Measurements from ENCODE around the gene SRPK1. TPM values are rescaled to one million over a fixed set of nuclear protein-coding genes. Genes with fewer than 3 reads are reported as not detected.

Gene SRPK1
- total and polyA plus RNA-seq, 2 of the 13 experiments (the other 11 are each of a cell fraction or from before 2014, with no cell fraction given) = 56.4 to 142 TPM

DNA sequence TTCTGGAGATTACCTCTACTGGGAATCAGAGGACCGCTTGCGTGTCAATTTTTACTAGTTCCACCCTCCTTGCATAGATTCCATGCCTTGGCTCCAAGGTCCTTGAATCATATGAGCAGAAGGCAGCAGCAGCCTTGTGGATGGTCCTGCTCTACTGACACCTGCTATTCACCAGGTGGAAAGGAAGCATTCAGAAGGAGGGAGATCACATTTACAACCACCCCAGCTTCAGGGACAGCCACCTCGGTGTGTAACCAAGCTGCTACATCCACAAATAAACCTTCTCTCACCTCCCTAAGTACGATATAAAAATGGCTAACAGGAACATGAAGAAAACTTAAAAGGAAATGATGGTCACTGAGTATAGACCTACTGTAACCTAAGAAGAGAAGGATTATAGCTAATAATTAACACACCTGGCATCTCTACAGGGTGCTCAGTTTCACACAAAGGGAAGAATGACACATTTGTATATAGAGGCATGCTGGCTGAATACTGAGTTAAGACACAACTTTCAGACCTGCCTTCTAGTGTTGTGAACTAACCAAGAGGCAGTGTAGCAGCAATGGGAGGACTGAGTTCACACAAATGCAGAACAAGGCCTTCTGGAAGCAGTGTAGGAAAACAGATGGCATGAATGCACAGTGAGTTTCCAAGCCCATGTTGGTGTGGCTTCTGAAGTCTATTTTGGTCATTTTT lies 46.3 kb upstream of the SRPK1 start (continued):
- TF ChIP-seq, protein P1, sequence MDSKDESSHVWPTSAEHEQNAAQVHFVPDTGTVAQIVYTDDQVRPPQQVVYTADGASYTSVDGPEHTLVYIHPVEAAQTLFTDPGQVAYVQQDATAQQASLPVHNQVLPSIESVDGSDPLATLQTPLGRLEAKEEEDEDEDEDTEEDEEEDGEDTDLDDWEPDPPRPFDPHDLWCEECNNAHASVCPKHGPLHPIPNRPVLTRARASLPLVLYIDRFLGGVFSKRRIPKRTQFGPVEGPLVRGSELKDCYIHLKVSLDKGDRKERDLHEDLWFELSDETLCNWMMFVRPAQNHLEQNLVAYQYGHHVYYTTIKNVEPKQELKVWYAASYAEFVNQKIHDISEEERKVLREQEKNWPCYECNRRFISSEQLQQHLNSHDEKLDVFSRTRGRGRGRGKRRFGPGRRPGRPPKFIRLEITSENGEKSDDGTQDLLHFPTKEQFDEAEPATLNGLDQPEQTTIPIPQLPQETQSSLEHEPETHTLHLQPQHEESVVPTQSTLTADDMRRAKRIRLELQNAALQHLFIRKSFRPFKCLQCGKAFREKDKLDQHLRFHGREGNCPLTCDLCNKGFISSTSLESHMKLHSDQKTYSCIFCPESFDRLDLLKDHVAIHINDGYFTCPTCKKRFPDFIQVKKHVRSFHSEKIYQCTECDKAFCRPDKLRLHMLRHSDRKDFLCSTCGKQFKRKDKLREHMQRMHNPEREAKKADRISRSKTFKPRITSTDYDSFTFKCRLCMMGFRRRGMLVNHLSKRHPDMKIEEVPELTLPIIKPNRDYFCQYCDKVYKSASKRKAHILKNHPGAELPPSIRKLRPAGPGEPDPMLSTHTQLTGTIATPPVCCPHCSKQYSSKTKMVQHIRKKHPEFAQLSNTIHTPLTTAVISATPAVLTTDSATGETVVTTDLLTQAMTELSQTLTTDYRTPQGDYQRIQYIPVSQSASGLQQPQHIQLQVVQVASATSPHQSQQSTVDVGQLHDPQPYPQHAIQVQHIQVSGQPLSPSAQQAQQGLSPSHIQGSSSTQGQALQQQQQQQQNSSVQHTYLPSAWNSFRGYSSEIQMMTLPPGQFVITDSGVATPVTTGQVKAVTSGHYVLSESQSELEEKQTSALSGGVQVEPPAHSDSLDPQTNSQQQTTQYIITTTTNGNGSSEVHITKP (CRISPR knock-in tag; IDR thresholded peaks at IDR 0.05; ENCODE audit: low read depth) = no peak
- TF ChIP-seq RFX5 (IDR thresholded peaks at IDR 0.05; ENCODE audit: low read depth, low read length) (no peak), EP300 (IDR thresholded peaks at IDR 0.05; ENCODE audit: low read depth in 2 of 2, low read length in 2 of 2) (no peak), EP300 (CRISPR knock-in tag; IDR thresholded peaks at IDR 0.05; ENCODE audit: borderline replicate concordance) (no peak), NR3C1 (CRISPR knock-in tag; IDR thresholded peaks at IDR 0.05) (no peak), CBFB (CRISPR knock-in tag; IDR thresholded peaks at IDR 0.05) (no peak), HNF4G (IDR thresholded peaks at IDR 0.05; ENCODE audit: borderline replicate concordance, low read depth, low read length) (no peak), HNF4G (CRISPR knock-in tag; IDR thresholded peaks at IDR 0.05; ENCODE audit: borderline replicate concordance, low read depth) (no peak), ZNF546 (CRISPR knock-in tag; conservative IDR thresholded peaks at IDR 0.05) (no peak), CEBPG (CRISPR knock-in tag; IDR thresholded peaks at IDR 0.05) (no peak; the same call in 1 of the 2 replicates), SAP130 (CRISPR knock-in tag; IDR thresholded peaks at IDR 0.05; ENCODE audit: low read depth) (peak; percentile 64), ZNF615 (CRISPR knock-in tag; IDR thresholded peaks at IDR 0.05; ENCODE audit: borderline replicate concordance) (no peak), SIX1 (CRISPR knock-in tag; IDR thresholded peaks at IDR 0.05; ENCODE audit: borderline replicate concordance) (peak; percentile 84; the same call in 1 of the 2 replicates), HMG20B (CRISPR knock-in tag; conservative IDR thresholded peaks at IDR 0.05) (no peak), TCF7 (IDR thresholded peaks at IDR 0.05; ENCODE audit: low read depth) (peak; percentile 32; the same call in 1 of the 2 replicates), THYN1 (CRISPR knock-in tag; IDR thresholded peaks at IDR 0.05; ENCODE audit: borderline replicate concordance, low read depth) (no peak)
- TF ChIP-seq, protein P2, sequence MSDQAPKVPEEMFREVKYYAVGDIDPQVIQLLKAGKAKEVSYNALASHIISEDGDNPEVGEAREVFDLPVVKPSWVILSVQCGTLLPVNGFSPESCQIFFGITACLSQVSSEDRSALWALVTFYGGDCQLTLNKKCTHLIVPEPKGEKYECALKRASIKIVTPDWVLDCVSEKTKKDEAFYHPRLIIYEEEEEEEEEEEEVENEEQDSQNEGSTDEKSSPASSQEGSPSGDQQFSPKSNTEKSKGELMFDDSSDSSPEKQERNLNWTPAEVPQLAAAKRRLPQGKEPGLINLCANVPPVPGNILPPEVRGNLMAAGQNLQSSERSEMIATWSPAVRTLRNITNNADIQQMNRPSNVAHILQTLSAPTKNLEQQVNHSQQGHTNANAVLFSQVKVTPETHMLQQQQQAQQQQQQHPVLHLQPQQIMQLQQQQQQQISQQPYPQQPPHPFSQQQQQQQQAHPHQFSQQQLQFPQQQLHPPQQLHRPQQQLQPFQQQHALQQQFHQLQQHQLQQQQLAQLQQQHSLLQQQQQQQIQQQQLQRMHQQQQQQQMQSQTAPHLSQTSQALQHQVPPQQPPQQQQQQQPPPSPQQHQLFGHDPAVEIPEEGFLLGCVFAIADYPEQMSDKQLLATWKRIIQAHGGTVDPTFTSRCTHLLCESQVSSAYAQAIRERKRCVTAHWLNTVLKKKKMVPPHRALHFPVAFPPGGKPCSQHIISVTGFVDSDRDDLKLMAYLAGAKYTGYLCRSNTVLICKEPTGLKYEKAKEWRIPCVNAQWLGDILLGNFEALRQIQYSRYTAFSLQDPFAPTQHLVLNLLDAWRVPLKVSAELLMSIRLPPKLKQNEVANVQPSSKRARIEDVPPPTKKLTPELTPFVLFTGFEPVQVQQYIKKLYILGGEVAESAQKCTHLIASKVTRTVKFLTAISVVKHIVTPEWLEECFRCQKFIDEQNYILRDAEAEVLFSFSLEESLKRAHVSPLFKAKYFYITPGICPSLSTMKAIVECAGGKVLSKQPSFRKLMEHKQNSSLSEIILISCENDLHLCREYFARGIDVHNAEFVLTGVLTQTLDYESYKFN (CRISPR knock-in tag; conservative IDR thresholded peaks at IDR 0.05) = peak; percentile 56
- TF ChIP-seq, protein P3, sequence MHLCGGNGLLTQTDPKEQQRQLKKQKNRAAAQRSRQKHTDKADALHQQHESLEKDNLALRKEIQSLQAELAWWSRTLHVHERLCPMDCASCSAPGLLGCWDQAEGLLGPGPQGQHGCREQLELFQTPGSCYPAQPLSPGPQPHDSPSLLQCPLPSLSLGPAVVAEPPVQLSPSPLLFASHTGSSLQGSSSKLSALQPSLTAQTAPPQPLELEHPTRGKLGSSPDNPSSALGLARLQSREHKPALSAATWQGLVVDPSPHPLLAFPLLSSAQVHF (CRISPR knock-in tag; IDR thresholded peaks at IDR 0.05) = no peak

All from HepG2 (cell line).